Raji (cell line): Measurements from ENCODE around the gene ANTXR2.

Experiments used
- POLR2A ChIP-seq: IDR thresholded peaks from 2 replicates; pipeline ENCODE4 v1.6.1; 2011; ENCODE audit warnings: low read depth, low read length, control low read depth; ENCODE audit not compliant: insufficient read depth

ANTXR2 gene

GRCh38 chr4:80017125-80017854 is 55.7 kb downstream of the ANTXR2 start:
- TF ChIP-seq POLR2A, result no peak

- TF ChIP-seq POLR2A, result no peak
Observed at GRCh38 chr4:80016506-80016905, 56.5 kb downstream of the ANTXR2 start.

GRCh38 chr4:80015407-80016189 is 57.4 kb downstream of the ANTXR2 start:
- no peak for TF ChIP-seq POLR2A

GRCh38 chr4:80014531-80014930 is 58.5 kb downstream of the ANTXR2 start:
- TF ChIP-seq POLR2A, result no peak

GRCh38 chr4:80012291-80012690 is 60.7 kb downstream of the ANTXR2 start:
- no peak for TF ChIP-seq POLR2A

- no peak for TF ChIP-seq POLR2A
Observed at GRCh38 chr4:80011636-80012236, 61.3 kb downstream of the ANTXR2 start.

GRCh38 chr4:80010316-80010715 is 62.7 kb downstream of the ANTXR2 start:
- TF ChIP-seq POLR2A, result no peak

- TF ChIP-seq POLR2A, result no peak
Observed at GRCh38 chr4:80009806-80010205, 63.2 kb downstream of the ANTXR2 start.

- no peak for TF ChIP-seq POLR2A
Observed at GRCh38 chr4:80008971-80009370, 64.1 kb downstream of the ANTXR2 start.

GRCh38 chr4:80008351-80008750 is 64.7 kb downstream of the ANTXR2 start:
- no peak for TF ChIP-seq POLR2A

GRCh38 chr4:80007745-80008149 is 65.3 kb downstream of the ANTXR2 start:
- no peak for TF ChIP-seq POLR2A

GRCh38 chr4:80006935-80007744 is 65.9 kb downstream of the ANTXR2 start:
- no peak for TF ChIP-seq POLR2A

GRCh38 chr4:80005863-80006262 is 67.2 kb downstream of the ANTXR2 start:
- TF ChIP-seq POLR2A, result no peak

- no peak for TF ChIP-seq POLR2A
Observed at GRCh38 chr4:80004319-80004718, 68.7 kb downstream of the ANTXR2 start.

GRCh38 chr4:79998201-79998600 is 74.8 kb downstream of the ANTXR2 start:
- no peak for TF ChIP-seq POLR2A
